Retinal pigment epithelial cell (primary cell): ENCODE results near the gene SLC1A4.

Experiments used
- DNase-seq: peaks from one replicate; pipeline ENCODE4 v3.0.0-alpha.2; 2010; ENCODE audit warnings: low read depth
- H3K4me3 ChIP-seq: 2 replicates; pipeline ENCODE4 v1.5.1; 2011; ENCODE audit warnings: mild to moderate bottlenecking, low read length, control low read depth, moderate library complexity
- CTCF ChIP-seq: conservative IDR thresholded peaks from 2 replicates; pipeline ENCODE4 v1.5.1; 2011; ENCODE audit warnings: low read depth, low read length, control low read depth, inconsistent platforms

Gene SLC1A4

DNA sequence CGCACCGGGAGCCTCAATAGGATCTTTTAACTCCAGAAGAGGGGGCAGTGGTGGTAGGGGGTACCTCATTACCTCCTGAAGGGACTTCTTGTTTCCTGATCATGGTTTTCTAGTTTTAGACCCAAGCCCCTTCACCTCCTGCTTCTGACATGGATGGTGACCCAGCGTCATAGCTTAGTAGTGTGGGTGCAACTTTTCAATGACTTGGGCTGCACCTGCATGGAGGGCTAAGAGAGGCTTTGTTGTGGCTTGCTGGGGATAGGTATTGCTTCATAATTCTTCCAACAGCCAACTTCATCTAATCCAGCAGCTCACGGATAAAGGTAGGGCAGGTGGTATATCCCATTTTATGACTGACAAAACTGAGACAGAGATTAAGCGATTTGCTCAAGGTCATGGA is 3.0 kb downstream of the SLC1A4 start:
- DNase-seq: no peak
- no peak for TF ChIP-seq CTCF
- H3K4me3 ChIP-seq: no peak overlapping the region

DNA sequence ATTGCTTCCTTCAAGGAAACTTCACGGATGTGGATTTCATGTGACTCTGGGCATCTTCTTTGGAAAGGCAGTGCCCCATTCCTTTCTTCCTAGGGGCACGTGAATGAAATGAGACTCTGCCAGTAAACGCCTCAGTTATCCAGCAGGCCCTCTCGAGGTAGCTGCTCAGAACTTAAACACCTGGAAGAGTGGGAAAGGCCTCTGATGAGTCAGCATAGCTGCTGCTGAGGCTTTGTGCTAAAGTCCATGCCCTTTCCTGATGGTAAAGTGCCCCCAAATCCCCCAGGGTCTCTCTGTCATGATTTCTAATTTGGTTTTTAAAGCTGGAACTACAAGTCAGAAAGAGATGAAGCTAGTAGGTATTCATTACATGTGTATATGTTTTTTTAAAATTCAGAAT is 3.8 kb downstream of the SLC1A4 start:
- H3K4me3 ChIP-seq: no peak overlapping the region
- no peak for TF ChIP-seq CTCF
- DNase-seq: no peak

DNA sequence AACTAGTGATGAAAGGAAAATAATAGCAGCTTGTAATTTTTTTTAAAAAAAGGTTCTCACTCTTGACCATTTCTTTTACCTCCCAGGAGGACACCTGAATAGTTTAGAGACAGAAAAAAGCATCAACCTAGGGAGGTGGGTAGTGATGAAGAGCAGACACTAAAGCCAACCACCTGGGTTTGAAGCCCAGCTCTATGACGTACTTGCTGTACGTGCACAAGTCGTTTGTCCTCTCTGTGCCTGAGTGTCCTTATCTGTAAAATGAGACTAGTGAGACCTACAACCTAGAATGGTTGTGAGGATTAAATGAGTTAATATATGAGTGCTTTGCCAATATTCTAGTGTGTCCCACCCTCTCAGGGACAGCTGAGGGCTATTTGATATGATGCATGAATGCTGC is 5.8 kb downstream of the SLC1A4 start:
- H3K4me3 ChIP-seq: no peak overlapping the region
- no peak for DNase-seq
- no peak for TF ChIP-seq CTCF

DNA sequence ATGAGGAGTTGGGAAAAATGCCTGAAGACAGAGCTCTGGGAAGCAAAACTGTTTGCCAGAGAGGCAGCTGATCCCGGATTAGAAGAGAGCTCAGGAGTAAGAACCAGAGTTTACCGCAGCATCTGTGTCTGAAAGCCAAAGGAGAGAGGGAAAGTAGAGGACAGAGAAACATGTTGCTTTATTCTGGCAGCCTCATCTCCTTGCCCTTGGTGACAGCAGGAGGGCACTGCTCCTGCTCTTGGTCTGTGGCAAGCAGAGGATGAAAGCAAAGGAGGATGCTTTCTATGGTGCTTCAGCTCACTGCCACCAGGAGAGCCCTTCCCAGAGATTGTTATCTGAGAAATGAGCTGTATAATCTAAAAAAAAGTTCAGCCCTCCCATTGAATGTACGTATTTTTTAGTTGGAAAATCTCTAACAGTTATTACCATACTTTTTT is 7.7 kb downstream of the SLC1A4 start:
- TF ChIP-seq CTCF: peak; percentile 45
- H3K4me3 ChIP-seq: no peak overlapping the region
- DNase-seq: no peak

DNA sequence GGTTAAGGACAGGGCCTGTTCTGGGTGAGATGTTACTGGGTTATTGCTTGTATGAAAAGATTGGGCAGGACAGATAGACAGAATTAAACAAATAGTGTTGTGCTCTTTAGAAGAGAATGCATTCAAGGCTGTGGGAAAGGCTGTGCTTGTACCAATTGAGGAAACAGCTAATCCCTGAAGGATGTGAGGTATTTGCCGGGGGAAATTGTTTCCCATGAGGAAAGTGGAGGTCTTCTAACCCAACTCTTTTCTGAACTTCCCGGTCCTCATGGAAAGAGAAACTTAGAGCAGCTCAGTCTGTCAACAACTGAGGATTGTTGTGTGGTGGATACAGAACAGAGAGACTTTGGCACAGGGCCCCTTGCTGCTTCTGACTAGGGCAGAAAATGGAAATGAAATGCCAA is 9.5 kb downstream of the SLC1A4 start:
- no peak overlapping the region for H3K4me3 ChIP-seq
- no peak for TF ChIP-seq CTCF
- no peak for DNase-seq

GRCh38 chr2:64999754-65000153 is 10.6 kb downstream of the SLC1A4 start:
- H3K4me3 ChIP-seq: no peak overlapping the region
- no peak for DNase-seq
- TF ChIP-seq CTCF: no peak

DNA sequence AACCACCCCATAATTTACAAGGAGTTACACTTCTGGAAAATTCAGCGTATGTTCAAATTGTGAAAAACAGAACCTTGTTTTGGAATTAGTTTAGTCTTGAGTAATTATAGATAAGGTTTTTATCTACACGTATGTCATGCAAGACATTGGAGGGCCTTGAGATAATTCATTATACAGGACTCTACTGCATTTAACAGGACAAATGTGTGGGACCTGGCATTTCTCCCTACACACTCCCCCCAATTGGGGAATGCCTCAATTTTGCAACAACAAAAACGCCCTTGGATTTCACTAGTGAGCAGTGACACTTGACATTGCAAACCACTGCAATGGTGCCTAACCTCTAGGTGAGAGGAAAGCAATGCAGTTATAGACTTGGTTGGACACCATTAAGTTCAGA is 11.4 kb downstream of the SLC1A4 start:
- TF ChIP-seq CTCF: no peak
- no peak overlapping the region for H3K4me3 ChIP-seq
- DNase-seq: no peak
